Measurements from ENCODE around the gene UBR3.

DNA sequence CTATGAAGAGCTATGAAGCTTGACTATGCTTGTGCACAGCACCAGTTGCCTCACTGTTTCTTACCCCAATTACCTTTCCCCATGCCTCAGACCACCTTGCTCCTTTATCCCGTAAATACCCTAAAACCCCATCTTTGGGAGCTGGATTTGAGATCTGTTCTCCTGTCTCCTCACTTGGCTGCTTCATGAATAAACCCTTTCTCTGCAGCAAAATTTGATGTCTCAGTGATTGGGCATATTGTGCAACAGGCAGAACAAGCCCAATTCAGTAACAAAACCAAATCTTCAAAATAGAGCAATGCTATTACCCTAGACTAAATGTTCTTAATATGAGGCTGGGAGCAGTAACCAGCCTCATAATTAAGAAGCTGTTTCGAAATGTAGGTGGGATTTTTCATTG is 32.1 kb upstream of the UBR3 start:
- TF ChIP-seq, protein P1, sequence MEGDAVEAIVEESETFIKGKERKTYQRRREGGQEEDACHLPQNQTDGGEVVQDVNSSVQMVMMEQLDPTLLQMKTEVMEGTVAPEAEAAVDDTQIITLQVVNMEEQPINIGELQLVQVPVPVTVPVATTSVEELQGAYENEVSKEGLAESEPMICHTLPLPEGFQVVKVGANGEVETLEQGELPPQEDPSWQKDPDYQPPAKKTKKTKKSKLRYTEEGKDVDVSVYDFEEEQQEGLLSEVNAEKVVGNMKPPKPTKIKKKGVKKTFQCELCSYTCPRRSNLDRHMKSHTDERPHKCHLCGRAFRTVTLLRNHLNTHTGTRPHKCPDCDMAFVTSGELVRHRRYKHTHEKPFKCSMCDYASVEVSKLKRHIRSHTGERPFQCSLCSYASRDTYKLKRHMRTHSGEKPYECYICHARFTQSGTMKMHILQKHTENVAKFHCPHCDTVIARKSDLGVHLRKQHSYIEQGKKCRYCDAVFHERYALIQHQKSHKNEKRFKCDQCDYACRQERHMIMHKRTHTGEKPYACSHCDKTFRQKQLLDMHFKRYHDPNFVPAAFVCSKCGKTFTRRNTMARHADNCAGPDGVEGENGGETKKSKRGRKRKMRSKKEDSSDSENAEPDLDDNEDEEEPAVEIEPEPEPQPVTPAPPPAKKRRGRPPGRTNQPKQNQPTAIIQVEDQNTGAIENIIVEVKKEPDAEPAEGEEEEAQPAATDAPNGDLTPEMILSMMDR (conservative IDR thresholded peaks at IDR 0.05; ENCODE audit: low read length): no peak
- no peak for TF ChIP-seq EZH2phosphoT487 (IDR thresholded peaks at IDR 0.05; ENCODE audit: borderline replicate concordance, low read depth, low read length)

Measured in OCI-LY7 (cell line).